HG02759 (cell line): ENCODE results near the gene COL8A2.

Source experiments
- ATAC-seq: cut with Tn5 transposase; IDR thresholded peaks from one replicate; pipeline ENCODE4 v1.9.1; 2021; ENCODE audit warnings: mild to moderate bottlenecking, moderate library complexity; ENCODE audit not compliant: unreplicated experiment

The COL8A2 gene

DNA sequence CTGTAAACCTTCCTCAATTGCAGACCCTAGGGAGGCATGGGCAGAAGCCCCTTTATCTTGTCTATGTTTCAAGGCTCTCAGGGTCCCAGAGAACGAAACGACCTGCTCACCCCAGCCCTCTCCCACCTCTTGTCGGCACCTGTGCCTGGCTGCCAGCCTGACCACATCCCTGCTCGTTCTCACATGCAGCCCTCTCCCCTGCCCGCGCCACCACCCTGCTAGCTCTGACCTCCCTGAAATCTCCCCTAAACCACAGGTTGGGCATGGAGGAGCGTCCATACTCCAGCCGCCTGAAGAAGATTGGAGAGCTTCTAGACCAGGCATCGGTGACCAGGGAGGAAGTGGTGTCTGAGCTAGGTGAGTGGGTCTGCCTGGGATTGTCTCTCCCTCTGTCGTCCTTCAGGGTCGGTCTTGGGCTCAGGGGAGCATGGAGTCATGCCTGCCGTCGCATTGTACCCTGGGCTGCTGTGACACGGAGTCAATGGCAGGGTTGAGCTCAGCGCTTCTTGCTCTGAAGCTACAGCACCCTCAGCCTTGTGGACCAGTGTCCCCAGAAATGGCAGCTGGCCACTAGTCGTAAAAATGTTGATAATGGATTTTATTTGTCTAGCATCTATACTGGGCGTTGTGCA lies 32.7 kb downstream of the COL8A2 start:
- no peak for ATAC-seq

- ATAC-seq, result no peak
Measured at GRCh38 chr1:36091698-36092097, 33.3 kb downstream of the COL8A2 start.

DNA sequence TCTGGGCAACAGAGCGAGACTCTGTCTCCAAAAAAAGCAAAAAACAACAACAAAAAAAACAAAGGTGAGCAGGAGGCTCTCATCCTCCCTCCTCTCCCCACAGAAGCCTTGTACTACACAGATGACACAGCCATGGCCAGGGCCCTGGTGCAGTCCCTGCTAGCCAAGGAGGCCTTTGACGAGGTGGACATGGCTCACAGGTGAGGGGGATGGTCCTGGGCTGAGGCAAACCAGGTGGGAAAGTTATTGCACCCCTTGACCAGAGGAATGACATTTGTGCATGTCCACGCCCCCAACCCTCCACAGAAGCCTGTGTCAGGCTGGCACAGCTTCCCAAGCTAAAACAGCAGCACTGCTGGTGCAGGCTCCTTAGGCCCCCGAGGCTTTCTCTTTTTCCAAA lies 33.9 kb downstream of the COL8A2 start:
- ATAC-seq, result no peak

- ATAC-seq, result no peak
Measured at GRCh38 chr1:36089393-36090121, 35.5 kb downstream of the COL8A2 start.

GRCh38 chr1:36088577-36089392 lies 36.2 kb downstream of the COL8A2 start, which contains the start of gene ADPRS:
ADPRS (plus strand) TSS chr1:36088892; CDS start chr1:36088905, 13 bp downstream.
- ATAC-seq, result peak; percentile 85

DNA sequence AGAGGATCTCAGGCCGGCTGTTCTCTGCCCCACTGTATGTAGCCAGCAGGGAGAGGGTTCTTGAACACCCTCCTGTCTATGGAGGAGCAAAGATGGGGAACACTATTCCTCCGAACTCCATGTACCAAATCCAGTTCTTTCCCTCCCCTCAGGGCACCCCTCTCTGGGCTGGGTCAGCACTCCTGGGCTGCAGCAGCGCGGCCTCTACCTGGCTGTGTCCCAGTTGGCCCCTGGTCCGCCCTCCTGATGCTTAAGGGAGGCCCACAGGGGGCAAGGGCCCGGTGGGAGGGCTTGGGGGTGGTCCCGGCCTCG lies 36.8 kb downstream of the COL8A2 start:
- no peak for ATAC-seq

DNA sequence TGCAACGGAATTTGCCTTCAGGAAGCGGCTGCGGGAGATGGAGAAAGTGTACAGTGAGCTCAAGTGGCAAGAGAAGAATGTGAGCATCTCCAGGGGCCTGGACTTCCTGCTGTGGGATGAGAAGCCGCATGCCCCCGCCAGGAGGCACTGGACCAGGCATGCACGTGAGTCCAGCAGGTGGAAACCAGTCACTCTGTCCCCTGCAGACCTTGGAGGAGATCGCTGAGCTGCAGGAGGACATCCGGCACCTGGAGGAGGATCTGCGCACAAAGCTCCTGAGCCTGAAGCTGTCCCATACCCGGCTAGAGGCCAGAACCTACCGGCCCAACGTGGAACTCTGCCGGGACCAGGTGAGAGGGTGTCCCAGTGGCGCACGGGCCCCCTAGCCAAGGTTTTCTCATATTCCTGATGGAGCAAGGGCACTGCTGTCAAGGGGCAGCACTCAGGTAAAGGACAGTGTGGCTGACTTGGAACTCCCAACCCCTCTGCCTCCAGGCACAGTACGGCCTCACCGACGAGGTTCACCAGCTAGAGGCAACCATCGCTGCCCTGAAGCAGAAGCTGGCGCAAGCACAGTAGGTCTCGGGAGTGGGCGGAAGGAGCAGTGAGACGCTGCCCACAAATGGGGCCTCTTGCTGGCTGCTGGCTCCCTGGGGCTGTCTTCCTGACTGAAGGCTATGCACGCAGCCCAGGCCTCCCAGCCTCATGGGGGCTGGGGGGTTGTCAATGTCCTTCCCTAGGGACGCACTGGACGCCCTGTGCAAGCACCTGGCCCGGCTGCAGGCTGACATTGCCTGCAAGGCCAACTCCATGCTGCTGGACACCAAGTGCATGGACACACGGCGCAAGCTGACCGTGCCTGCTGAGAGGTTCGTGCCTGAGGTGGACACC lies 37.5 kb downstream of the COL8A2 start:
- ATAC-seq, result no peak

- no peak for ATAC-seq
Measured at GRCh38 chr1:36086529-36087232, 38.3 kb downstream of the COL8A2 start.

DNA sequence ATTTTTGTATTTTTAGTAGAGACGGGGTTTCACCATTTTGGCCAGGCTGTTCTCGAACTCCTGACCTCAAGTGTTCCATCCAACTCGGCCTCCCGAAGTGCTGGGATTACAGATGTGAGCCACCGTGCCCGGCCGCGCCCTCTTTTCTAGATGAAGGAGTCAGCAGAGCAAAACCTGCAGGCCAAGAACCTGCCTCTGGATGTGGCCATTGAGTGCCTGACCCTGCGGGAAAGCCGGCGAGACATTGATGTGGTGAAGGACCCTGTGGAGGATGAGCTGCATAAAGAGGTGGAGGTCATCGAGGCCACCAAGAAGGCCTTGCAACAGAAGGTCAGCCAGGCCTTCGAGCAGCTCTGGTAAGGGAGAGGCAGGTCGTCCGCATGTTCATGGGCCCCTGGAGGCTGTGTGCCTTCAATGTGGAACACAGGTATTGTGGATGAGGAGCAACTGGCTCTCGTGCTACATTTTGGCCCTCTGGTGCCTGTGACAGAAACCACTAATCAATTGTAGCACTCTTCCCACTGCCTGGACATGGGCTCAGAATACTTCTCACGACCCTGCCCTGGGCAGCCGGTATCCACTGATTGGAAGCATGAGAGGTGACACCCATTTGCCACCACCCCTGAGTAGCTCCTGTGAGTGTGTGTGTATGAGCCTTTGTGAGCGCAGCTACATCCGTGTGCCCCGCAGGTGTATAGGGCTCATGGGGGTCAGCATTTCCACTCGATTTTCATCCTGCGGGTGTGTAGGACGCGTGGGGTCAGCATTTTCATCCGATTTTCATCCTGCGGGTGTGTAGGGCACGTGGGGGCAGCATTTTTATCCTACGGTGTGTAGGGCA lies 39.1 kb downstream of the COL8A2 start:
- ATAC-seq, result no peak

DNA sequence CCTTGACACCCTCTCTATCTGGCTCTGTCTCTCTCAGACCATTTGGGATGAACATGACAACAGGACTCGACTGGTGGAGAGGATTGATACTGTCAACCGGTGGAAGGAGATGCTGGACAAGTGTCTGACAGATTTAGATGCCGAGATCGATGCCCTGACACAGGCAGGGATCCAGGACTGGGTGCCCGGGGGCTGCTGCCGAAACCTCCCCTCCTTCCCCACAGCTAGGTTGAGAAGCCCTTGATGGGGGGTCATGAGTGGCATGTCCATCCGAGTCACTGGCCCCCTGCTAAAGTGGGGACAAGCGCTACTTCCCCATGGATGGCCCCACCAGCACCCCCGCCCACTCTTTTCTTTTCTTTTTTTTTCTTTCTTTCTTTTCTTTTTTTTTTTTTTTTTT lies 39.9 kb downstream of the COL8A2 start:
- no peak for ATAC-seq

- no peak for ATAC-seq
Measured at GRCh38 chr1:36084497-36085115, 40.4 kb downstream of the COL8A2 start.

DNA sequence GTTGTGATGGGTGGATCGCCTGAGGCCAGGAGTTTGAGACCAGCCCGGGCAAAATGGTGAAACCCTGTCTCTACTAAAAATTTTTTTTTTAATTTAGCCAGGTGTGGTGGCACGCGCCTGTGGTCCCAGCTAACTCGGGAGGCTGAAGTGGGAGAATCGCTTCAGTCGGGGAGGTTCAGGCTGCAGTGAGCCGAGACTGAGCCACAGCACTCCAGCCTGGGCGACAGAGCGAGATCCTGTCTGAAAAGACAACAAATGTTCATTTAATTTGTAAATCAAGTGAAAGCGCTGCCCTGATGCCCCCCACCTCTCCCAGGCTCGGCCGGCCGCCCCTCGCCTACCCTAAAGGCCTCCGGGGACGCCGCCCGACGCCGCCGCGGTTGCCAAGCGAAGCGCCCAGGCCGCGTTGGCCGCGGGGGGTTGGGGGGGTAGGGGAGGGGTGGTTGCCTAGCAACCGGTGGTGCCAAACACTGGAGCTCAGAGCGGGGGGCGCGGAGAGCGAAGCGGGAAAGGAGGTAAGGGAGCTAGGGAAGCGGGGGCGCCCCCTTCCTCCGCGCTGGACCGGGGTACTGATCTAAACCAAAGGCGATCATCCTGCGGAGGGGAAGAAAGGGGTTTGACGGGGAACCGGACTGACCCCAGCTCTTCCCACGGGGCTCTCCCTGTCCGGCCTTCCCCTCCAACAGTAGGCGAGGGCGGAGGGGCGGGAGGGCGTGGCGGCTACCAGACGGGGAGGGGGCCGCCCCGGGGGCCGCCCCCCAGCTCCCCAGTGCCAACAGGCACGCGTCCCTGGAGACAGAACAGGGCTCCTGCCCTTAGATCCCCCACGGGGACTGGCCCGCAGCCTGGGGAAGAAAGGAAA lies 41.2 kb downstream of the COL8A2 start, which contains the start of gene TEKT2:
Gene TEKT2, plus strand, starts transcription at position 460 of the 862 bp plus-strand sequence. CDS start 828 bp downstream, outside the sequence.
- no peak for ATAC-seq

- no peak for ATAC-seq
Measured at GRCh38 chr1:36083219-36083618, 41.8 kb downstream of the COL8A2 start.

DNA sequence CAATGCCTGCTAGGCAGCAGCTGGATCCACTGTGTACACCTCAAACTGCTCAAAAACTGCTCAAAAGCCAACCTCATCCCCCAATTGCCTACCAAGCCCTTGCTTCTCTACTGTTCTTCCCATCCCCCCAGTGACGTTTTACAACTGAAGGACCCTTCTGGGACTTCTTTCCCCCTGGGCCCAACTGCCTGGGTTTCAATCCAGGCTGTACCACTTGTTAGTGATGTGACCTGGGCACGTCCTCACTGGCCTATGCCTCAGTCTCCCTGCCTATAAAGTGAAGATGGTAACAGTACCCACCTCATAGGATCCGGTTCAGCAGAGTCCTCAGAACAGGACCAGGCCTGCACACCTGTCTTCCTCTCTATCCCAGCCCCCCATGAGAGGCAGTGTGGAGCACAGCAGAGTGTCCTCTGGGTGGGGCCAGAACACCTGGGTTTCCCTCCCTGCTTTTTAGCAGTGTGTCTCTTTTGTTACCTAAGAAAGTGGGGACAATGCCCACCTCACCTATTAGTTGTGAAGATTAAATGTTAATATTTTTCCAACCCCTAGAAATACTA lies 43.0 kb downstream of the COL8A2 start:
- ATAC-seq, result no peak

DNA sequence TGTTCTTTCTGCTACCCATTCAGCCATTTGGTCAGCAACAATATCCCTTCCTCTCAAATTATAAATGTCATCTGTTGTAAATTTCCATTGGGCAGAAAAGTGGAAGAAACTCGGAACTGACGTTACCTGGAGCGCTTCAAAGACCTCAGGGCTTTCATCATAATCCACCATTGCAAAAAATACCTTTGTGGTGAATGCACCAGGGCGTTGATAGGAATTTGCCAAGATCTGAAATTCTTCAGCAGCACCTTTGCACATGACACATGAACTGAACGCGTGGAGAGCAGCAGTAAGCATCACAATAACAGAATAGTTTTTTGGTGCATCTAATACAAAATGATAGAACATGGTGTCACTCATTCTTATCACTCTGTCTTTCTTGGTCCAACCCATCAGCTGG lies 44.2 kb downstream of the COL8A2 start:
- no peak for ATAC-seq

DNA sequence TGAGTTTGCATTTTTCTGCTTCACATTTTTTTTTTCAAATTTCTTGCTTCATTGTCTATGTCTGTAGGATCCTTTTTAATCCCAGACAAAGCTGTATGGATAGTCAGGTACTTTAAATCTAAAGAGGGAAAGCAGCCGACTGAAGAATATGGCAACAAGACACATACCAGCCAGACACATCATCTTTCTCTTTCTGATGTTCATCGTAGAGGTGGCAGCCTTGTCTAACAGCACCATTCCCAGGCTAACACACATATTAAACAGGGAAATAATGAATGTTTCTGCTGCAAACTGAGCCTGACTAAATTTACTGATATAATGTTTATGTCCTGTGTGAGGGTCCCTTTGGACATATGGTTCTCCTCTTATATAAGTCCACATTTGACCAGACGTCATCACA lies 44.8 kb downstream of the COL8A2 start:
- no peak for ATAC-seq

- no peak for ATAC-seq
Measured at GRCh38 chr1:36076979-36077573, 47.9 kb downstream of the COL8A2 start.
